DMS 273 (cell line): Measurements from ENCODE around the gene SMARCD3.

Experiments used
- DNase-seq: peaks from one replicate; lab custom pipeline; 2025; ENCODE audit not compliant: unreplicated experiment; lab: John Stamatoyannopoulos, UW

The SMARCD3 gene

DNA sequence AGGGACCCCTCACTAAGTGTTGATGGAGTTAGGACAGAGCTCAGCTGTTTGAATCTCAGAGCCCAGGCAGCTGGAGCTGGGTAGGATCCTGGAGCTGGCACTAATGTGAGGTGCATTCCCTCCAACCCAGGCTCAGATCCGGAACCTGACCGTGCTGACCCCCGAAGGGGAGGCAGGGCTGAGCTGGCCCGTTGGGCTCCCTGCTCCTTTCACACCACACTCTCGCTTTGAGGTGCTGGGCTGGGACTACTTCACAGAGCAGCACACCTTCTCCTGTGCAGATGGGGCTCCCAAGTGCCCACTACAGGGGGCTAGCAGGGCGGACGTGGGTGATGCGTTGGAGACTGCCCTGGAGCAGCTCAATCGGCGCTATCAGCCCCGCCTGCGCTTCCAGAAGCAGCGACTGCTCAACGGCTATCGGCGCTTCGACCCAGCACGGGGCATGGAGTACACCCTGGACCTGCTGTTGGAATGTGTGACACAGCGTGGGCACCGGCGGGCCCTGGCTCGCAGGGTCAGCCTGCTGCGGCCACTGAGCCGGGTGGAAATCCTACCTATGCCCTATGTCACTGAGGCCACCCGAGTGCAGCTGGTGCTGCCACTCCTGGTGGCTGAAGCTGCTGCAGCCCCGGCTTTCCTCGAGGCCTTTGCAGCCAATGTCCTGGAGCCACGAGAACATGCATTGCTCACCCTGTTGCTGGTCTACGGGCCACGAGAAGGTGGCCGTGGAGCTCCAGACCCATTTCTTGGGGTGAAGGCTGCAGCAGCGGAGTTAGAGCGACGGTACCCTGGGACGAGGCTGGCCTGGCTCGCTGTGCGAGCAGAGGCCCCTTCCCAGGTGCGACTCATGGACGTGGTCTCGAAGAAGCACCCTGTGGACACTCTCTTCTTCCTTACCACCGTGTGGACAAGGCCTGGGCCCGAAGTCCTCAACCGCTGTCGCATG, 11.0 kb downstream of the SMARCD3 start:
- no peak for DNase-seq

DNA sequence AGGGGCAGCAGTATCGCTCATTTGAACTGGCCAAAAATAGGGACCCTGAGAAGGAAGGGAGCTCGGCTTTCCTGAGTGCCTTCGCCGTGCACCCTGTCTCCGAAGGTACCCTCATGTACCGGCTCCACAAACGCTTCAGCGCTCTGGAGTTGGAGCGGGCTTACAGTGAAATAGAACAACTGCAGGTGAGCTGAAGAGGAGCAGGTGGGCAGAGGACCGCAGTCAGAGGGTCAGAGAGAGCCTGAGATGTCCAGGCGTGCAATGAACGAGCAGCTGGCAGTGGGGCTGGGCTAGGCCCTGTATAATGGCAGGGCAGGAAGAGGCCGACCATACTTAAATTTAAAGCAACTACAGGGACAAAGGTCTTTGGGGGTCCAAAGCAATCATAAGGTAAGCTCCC, 12.1 kb downstream of the SMARCD3 start:
- no peak for DNase-seq

DNA sequence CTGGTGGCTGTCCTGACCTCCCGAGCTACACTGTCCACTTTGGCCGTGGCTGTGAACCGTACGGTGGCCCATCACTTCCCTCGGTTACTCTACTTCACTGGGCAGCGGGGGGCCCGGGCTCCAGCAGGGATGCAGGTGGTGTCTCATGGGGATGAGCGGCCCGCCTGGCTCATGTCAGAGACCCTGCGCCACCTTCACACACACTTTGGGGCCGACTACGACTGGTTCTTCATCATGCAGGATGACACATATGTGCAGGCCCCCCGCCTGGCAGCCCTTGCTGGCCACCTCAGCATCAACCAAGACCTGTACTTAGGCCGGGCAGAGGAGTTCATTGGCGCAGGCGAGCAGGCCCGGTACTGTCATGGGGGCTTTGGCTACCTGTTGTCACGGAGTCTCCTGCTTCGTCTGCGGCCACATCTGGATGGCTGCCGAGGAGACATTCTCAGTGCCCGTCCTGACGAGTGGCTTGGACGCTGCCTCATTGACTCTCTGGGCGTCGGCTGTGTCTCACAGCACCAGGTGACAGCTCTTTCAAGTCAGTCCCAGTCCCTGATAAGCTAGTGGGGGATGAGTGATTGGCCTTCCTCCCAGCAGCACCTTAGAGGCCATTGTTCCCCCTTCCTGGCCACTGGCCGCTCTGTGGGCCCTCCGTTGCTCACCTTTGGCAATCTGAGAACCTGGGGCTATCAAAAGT, 13.3 kb downstream of the SMARCD3 start:
- no peak for DNase-seq

DNA sequence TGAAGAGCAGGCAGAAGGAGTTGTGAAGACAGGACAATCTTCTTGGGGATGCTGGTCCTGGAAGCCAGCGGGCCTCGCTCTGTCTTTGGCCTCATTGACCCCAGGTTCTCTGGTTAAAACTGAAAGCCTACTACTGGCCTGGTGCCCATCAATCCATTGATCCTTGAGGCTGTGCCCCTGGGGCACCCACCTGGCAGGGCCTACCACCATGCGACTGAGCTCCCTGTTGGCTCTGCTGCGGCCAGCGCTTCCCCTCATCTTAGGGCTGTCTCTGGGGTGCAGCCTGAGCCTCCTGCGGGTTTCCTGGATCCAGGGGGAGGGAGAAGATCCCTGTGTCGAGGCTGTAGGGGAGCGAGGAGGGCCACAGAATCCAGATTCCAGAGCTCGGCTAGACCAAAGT, 14.7 kb downstream of the SMARCD3 start:
- no peak for DNase-seq

DNA sequence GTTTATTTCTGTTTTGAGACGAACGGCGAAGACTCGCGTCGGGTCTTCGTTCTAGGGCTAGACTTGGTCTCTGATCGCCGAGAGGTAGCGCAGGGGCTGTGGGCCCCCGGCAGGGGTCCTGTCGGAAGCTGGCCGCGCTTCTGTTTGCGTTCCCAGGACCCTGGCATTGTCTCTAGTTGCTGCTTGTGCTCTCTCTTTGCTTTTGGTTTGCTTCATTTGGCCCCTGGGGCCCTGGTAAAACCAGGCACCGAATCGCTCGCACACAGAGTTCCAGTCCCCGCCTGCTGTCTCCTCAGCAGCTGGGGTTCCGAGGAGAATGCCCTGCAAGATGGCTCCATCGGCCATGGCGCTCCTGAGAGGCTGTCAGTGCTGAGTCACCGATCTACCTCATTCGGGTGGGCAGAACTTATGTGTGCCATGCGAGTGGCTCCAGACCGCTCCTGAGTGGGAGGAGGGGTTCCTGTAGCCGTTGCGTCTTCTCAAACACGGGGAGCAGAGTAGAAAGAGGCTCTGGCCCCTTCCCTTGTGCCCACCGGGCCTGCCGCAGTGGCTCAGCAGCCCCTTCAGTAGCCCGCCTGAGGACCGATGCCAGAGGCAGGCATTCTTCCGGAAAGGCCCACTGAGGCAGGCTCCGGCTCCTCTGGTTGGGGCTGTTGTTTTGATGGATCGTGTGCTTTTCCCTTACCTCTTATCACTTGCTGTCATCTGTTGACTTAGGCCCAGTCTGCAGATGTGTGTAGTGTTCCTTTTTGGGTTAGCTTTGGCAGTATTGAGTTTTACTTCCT, 15.4 kb downstream of the SMARCD3 start:
- DNase-seq, result peak; percentile 84

DNA sequence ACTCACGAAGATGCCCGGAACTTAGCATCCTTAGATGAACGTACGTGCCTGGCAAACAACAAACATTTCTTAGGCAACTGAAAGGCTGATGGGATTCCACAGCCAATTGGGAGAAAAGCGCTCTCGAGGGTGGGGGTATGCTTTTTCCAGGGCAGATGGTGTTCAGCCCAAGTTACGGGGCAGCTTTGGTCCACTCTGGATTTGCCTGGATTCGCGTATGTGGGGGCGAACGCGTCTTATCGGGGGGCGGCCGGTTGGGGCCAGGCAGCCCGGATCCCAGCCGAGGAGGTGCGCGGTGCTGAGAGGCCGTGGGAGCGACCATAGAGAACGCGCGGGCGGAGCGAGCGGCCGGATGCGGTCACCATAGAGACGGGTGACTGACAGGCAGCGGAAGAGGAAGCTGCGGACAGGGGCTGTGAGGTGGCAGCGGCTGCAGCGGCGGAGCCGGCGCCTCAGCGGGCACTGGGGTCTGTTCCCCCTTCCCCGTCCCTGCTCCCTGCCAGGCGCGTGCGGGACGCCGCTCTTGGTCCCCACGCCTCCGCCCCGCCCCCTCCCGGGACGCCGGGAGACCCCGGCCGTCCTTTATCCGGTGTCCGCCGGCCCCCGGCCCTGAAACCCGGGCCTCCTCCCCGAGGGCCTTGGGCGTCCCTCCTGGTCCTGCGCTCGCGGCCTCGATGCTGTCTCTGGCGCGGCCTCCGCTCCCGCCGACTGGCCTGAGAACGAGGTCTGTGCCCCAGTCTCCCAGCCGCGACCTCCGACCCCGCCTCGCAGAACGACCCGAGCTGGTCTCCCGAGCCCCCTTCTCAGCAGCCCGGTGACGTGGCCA, 16.2 kb downstream of the SMARCD3 start, which contains the start of gene CHPF2:
Gene CHPF2, plus strand, starts transcription at position 393 of the 826 bp plus-strand sequence. CDS start 1,529 bp downstream, outside the sequence.
- peak; percentile 96 for DNase-seq

DNA sequence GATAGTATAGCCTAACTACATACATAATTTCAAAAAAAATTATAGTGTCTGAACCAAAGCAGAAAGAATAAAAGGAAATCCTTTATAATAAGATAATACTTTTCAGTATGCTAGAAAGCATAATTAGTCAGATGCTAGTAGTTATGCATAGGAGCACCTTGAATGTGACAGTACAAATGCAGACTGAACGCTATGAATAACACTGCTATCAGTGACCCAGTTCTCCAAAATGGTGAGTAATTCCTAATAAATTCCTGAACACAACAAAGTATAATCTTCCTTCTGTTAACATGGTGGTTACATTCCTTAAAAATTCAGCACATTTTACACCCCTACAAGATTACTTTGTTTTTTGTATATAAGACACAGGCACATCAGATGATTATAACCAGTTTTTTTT, 17.4 kb downstream of the SMARCD3 start:
- no peak for DNase-seq

DNA sequence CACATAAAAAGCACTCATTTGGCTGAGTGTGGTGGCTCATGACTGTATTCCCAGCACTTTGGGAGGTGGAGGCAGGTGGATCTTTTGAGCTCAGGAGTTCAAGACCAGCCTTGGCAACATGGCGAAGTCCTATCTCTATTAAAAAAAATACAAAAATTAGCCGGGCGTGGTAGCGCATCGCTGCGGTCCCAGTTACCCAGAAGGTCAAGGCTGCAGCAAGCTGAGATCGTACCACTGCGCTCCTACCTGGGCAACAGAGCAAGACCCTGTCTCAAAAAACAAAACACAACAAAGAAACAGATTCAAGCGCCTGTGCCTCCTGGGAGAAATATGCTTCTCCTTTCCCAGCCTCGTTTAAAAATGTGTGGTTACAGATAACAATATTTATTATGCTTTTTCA, 19.2 kb downstream of the SMARCD3 start:
- DNase-seq, result no peak

DNA sequence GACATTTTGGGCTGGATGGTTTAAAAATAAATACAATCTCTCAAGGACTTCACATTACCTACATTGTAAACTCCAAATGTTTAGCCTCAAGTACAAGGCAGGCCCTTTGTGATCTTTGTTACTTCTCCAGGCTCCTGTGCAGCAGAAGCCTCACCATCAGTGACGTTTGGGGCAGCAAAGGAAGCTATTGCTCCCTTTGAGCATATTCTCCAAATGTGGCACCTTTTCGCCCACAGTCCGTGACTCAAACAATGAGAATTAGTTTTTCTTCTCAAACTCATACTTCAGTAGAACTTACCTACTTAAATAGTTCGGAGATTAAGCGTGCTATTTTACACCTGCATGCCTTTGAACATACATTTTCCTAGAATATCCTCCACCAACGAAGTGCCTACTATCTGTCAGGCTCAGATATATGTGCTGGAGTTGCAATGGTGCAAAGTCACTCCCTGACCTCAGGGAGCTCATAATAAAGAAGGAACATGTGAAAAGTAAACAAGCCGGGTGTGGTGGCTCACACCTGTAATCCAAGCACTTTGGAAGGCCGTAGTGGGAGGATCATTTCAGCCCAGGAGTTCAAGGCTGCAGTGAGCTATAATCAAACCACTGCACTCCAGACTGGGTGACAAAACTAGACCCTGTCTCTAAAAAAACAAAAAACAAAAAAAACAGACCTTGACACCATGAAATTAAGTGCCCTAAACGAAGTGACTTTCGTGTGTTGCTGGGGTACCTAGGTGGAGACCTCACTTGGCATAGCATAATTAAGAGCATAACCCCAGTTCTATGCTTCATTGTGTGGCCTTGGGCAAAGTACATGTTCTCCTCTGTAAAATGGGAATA, 20.2 kb downstream of the SMARCD3 start:
- DNase-seq, result no peak

DNA sequence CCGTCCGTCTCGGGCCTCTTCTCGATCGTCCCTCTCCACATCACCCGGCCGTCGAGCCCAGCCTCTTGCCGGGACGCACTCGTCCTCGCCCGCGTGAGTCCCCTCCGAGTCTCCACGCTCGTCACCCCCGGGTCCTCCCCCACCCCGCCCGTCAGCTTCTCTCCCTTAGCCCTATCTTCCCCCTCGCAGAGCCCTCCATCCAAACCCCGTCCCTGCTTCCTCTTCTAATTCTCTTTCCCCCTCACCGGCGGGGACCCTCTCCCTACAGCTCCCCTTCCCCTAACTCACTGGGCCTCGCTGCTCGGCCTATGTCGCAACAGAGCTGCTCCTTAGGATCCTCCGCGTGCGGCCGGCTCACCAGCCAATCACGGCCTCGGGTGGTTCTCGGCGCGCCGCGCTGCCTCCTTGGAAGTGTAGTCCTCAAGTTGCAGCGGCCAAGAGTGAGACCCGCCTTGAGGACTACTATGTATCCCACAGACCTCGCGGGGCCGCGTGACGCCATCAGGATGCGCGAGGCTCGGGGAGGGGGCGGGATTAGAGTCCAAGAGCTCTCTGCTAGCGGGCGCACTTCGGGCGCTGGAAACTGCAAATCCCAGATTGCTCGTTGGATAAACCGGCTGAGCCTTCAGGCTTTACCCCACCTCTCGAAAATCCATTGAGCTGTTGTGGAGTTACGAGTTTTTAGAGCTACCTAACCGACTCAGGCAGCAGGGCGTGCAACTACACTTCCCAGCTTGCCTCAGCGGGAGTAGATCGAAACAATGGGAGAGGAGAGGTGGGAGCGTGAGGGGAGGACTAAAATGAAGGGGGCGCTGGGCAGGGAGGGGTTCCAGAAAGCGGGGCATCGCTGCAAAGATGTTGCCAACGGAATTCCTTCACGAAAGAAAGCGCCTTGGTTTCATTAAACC, 21.4 kb downstream of the SMARCD3 start, which contains the start of gene ABCF2:
Gene ABCF2, minus strand, starts transcription at position 331 of the 908 bp plus-strand sequence. CDS start 747 bp downstream, outside the sequence.
- peak; percentile 100 for DNase-seq

DNA sequence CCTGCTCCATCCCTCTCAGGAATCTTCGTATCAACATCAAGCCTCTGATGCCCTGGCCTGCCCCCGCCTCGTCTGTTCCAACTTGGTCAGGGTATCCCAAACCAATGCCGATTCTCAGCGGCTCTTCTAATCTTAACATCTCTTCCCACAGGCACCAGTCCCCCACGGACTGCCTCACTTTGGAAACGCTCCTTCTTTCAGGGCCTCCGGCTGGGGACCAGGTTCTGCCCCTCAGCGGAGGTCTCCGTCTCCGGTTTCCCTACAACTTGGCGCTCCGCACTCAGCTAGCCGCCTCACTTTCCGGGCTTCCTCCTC, 22.0 kb downstream of the SMARCD3 start:
- no peak for DNase-seq

DNA sequence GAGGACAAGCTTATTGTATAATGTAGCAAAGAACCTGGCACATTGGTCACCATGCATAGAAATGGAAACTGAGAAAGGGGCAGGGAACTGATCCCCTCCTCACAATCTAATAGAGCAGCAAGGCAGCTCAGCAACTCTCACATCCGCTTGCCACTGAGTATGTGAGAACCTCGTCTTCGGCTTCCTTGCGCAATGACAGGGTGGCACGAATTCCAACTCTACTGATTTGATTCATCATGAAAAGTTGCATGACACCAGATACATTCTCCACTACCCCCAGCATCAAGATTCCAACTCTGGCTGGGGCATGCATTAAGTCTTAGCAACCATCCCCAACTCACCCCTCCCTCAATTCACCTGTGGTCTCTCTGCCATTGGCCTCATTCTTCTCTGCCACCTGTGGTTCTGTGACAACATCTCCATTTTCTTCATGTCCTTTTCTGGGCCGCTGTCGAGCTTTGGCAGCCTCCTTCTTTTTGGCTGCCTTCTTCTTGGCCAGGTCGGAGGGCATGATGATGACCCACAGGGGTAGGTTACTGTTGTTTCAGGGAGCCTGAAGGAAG, 22.5 kb downstream of the SMARCD3 start:
- no peak for DNase-seq

DNA sequence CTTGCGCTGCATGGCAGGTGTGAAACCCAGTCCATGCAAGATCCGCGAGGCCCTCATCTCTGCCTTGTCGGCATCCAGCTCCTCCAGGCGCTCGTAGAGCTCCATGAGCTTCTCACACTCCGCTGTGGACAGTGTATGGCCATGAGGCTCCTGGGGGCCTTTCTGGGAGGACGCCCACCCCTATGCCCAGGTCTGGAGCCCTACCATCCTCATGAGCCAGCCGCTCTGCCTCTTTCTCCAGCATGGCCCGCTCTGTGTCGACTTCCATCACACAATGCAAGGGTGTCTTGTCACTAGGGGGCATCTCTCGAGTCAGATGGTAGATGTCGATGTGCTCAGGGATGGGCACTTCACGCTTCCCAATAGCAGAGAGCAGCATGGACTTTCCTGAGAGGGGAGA, 24.8 kb downstream of the SMARCD3 start:
- DNase-seq, result no peak

DNA sequence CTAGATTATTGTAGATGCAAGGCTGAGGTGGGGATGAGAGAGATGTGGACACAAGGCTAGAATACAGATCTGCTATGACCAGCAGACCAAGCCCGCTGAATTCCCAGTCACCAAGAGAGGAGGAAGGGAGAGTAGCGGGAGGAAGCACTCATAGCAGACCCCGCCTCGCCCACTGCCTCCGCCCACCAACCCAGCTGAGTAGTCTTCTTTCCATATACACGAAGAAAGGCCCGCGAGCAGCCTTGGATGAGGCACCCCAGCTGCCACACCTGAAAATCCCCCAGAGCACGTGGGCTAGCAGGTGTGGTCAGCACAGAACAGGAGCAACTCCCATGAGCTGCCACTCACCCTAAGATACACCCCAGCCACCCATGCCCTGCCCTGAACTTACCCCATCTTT, 30.3 kb downstream of the SMARCD3 start:
- DNase-seq, result no peak

DNA sequence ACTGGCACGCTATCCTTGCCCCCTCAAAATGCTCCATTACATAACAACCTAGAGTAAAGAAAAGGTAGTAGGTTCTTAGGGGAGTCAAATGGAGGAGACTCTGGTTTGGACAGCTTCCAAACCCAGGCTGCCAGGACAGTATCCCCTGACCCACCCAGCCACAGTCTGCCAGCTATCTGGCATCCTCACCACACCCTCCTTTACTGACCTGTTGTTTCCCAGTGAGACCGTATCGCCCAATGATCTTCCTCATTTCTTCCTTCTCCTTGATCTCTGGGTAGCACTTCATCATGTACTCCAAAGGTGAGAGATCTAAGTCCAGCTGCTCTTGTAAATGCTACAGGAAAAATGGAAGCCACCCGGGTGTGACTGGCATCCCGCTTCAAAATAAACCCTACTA, 33.1 kb downstream of the SMARCD3 start:
- DNase-seq, result no peak

DNA sequence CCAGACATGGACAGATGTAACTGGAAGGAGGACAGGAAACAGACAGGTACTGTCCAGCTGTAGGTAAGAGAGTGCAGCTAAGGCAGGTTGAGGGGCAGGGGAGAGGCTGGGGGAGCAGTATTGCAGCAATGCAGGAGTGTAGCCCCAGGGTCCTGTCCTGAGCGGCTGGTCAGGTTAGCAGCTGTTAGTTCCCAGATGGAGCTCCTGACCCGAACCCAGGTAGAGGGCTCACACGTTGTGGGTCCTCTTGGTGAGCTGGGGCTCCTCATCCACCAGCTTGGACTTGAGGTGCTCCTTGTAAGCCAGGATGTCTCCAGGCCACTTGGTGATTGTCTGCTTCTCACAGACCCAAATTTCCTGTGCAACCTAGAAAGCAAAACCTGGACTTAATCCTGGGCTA, 34.7 kb downstream of the SMARCD3 start:
- DNase-seq, result no peak

DNA sequence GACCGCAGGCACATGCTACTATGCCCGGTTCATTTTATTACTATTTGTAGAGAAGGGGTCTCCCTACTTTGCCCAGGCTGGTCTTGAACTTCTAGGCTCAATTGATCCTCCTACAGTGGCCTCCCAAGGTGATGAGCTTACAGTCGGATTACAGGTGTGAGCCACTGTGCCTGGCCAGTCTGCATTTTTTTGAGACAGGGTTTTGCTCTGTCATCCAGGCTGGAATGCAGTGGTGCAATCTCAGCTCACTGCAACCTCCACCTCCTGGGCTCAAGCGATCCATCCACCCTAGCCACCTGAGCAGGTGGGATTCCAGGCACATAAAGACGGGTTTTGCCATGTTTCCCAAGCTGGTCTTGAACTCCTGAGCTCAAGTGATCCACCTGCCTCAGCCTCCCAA, 35.9 kb downstream of the SMARCD3 start:
- no peak for DNase-seq

DNA sequence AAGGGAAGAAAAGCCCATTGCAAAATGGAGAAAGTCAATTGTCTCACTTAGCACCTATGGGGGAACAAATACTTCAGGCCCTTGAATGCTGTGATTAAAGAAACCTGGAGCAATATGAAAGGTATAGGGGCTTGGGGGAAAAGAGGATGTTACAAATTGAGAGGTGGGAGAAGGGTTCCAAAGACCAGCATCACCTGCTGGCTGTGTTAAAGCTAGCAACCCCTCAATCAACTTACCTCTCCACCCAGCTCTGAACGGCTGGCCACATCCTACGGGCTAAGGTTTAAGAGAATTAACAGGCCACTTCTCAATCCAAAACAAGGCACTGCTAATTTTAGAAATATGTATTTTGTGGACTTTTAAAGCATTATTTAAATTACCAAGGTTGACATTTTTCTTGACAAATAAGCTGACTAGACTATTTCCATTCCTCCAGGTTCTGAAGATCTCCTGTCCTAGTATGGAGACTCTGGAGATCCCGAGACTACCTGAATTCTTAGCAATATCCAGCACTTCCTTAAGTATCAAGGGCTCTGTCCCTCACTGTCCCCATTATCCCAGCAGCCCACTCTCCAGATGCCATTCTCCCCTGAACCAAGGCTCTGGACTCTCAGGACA, 37.2 kb downstream of the SMARCD3 start:
- DNase-seq, result no peak
